Endothelial cell of hepatic sinusoid (primary cell): ENCODE measurements around the gene TMEM132E.

Source experiments
- in situ Hi-C: cut with HindIII; loops from 2 replicates; pipeline ENCODE4 v1.10.0; 2017; ENCODE audit warnings: low sequenced_read_pairs

Gene TMEM132E

DNA sequence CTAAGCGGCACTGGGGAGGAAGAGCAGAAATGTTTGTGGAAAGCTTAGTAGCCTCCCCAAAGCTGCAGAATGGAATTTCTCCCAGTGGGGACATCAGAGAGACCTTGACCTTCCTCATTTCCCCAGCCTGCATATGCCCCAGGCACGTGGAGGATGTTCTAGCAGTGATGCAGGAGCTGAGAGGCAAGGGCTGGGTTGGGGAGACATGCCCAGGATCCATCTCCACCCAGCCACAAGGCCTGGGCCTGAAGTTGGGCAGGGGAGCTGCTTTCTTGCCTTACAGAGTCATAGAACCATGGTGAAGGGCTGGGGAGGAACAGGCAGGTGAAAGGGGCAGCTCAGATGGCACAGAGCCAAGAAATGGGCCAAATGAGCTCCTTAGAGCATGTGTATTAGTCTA, 104.0 kb downstream of the TMEM132E start:
- in situ Hi-C loops: no loop called here
